HG03196 (cell line): ENCODE data around the gene POU2F2.

Source experiments
- ATAC-seq: cut with Tn5 transposase; IDR thresholded peaks from one replicate; pipeline ENCODE4 v1.9.1; 2021; ENCODE audit not compliant: unreplicated experiment

Gene POU2F2

GRCh38 chr19:42132030-42132628 is at the start of gene POU2F2:
Gene POU2F2 (minus strand): TSS chr19:42132446. CDS start chr19:42132411, 35 bp downstream.
- peak; percentile 45 for ATAC-seq

- no peak for ATAC-seq
Observed at GRCh38 chr19:42178791-42179674, 46.8 kb upstream of the POU2F2 start.

GRCh38 chr19:42177686-42178019 is 45.4 kb upstream of the POU2F2 start:
- ATAC-seq: no peak

GRCh38 chr19:42176990-42177685 is 44.9 kb upstream of the POU2F2 start:
- ATAC-seq: no peak

DNA sequence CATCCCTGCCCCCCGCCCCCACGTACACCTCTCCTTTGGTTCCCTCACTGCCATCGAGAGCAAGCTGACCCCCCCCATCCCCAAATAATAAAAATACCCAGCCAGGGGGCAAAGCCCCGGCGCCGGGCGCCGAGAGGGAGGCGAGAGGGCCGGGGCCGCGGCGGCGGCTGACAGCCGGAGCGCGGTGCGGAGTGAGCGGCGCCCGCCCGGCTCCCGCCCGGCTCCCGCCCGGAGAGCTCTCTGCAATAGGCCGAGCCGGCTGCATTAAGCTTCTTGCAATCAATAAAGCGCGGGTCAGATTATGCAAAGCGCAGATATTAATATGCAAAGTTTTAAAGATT is 44.4 kb upstream of the POU2F2 start:
- ATAC-seq: no peak

DNA sequence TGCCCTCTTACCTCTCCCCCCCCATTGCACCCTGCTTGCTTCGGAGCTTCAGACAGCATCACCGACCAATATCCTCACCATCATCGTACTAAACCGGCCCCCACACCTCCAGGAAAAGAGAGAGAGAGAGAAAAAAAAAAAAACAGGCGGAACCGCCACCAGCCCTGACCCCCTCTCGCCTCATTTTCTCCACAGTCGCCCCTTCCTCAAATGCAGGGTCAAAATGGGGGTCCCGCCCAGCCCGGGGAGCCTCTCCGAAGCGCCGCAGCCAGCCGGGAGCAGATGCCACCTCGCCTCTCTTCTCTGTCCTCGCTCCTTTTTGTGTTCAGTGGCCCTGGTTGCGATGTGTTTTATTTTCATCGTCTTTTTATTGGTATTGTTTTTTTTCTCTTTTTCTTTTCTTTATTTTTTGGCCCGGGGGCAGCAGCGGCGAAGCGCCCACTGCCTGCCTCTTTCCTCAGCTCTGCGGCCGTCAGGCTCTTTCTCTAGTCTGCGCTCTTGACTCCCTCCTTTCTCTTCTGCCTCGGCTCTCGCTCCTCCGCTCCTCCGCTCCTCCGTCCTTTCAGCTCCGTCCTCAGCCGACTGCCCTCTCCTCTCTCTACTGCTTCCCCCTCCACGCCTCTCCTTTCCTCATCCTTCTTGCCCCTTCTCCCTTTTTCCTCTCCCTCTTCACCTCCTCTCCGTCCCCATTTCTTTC is 43.9 kb upstream of the POU2F2 start:
- ATAC-seq: no peak

- ATAC-seq: no peak
Observed at GRCh38 chr19:42174958-42175734, 42.9 kb upstream of the POU2F2 start.

DNA sequence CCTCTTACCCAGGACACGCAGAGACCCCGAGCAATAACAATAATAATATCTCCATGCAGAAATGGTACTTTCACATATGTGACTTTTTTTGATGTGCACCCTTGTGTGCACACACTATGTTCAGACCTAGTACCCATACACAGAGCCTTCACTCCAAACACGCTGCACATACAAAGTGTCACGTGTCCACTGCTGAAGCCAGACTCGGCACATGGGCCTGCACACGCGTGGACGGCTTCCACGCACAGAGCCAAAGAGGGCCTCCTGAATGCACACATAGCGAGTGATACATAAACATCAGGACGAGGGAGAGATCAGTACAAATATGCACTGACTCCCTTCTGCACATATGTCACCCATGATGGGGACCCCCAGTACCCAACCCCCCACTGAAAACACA is 41.9 kb upstream of the POU2F2 start:
- no peak for ATAC-seq

DNA sequence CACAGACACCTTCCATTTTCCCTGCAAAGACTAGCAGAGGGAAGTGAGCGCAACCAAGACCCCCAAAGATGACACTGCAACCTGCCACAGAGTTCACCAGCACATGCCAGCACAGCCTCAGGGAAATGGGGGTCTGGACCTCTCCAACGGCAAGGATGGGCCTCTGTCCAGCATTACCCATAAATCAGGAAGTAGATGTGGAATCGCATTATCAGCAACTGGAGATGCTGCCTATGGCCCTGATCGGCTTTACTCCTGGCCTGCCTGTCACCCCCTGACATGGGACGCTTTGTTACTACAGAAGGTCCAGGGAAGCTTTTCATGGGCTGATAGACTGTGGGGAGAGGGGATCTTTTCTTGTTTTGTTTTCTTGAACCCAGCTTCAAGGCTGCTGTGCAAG is 41.4 kb upstream of the POU2F2 start:
- ATAC-seq: no peak

DNA sequence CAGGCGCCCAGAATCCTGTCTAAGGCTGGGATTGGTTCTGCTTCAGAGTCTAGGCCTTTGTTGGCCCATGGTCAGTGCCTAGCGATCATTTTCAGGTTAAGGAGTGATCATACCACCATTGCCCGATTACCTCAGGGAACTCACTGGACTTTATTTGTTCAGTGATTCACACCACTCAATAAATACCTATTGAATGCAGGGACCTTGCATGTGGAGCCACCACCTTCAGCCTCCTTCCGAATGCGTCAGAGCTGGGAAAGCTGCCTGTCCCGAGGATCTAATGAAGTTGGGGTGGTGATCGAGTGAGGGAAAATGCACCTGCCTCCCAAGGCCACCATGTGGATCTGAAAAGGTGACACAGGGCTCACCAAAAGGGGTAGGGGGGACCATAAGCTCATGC is 40.0 kb upstream of the POU2F2 start:
- ATAC-seq: no peak

DNA sequence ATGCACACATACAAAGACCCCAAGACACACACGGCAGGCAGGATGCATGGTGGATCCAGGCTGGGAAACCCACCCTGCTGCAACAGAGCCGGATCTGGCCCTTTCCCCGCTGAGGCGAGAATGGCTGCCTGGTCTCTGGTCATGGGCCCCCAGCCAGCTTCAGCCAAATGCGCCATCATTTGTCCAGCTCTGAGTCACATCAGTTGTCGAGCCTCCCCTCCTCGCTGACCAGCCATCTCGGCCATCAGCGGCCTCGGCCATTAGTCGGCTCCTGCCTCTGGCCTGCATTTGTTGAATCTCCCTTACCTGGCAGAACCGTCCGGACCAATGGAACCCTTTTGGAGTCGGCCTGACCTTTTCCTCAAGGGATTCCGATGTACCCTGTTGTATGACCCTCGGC is 38.5 kb upstream of the POU2F2 start:
- ATAC-seq: no peak

DNA sequence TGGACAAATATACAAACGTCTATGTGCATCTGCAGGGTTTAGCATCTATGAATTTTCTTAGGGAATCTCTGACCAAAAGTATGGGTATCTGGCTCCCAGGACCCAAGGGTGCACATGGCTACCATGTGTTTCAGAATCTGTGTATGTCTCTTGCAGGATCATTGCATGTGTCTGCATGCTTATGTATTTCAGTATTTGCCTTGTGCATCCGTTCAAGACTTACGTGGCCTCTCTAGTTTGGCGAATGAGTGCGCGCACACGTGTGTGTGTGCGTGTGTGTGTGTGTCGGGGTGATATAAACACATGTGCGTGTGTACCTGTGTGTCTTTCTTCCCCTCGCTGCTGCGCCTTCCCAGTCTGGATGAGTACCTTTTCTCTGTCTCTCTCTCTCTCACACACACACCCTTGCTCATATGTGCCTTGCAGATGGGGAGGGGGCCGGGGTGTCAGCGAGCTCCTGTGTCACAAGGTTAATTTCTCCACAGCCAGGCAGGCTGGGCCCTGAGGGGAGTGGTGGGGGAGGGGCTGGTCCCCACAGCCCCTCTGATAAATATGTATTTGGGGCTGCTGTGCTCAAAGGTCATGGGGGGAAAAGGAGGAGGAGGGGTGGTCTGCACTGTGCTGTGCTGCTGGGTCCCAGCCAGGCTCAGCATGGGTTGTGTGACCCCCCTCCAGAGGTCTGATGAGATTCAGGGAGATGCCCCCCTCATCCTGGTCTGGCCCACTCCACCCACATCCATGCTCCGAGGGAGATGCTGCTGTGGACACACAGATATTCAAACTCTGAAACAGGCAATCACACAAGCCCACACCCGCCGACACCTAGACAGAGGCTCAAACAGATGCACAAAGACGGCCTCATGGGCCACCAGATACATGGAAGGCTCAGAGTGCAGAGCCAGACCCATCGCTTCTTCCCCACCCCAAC is 37.5 kb upstream of the POU2F2 start:
- no peak for ATAC-seq

DNA sequence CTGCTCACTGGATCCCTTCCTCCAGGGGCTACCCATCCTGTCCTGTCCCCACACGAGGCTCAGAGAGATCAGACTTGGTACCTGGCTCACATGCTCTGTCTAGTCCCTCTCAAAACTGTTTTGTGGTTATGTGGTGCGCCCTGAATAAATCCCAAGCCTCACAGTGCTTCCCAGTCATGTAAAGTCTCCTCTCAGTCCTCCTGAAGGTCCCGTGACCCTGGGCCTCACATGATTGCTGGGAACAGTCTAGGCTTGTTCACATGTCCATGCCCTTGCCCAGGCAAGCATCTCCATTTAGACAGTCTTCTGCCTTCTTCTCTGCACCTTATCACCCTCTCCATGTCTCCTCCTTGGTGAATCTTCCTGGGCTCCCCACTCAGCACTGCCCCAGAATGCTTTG is 36.0 kb upstream of the POU2F2 start:
- no peak for ATAC-seq

- no peak for ATAC-seq
Observed at GRCh38 chr19:42166316-42166715, 34.1 kb upstream of the POU2F2 start.

DNA sequence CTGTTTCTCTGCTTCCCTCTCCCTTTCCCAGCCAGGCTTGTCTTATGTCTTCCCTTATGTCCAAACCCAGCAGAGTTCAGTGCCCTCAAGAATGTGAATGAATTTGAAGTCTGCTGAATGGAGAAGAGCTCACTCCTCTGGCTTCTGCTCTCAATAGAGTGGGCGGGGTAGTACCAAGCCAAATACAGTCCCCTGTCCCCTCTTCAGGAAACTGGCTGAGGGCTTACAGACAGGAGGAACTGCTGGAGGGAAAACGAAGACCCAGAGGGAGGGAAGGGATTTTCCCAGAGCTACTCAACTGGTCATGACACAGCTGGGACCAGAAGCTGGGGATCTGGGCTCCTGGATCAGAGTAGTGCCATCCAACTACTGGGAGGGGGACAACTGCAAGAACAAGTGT is 32.9 kb upstream of the POU2F2 start:
- ATAC-seq: no peak

GRCh38 chr19:42161616-42162263 is 29.5 kb upstream of the POU2F2 start:
- ATAC-seq: no peak

GRCh38 chr19:42159942-42160341 is 27.7 kb upstream of the POU2F2 start:
- ATAC-seq: no peak

DNA sequence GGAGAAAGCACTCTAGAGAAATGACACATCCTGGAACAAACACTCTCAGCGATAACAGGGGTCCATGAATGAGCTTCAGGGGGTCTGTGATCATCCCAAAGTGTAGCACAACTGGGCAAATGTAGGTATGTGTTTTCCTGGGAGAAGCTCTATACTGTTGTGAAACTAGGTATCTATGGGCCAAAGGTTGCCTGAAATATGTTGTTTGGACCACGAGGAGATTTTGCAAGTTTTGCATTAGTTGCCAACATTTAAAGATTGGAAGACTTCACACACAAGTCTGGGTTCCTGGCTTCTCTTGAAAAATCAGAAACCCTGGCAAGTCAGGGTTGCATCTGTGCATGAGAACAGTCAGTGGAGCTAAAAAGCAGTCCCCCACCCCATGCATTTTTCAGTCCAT is 26.7 kb upstream of the POU2F2 start:
- no peak for ATAC-seq

DNA sequence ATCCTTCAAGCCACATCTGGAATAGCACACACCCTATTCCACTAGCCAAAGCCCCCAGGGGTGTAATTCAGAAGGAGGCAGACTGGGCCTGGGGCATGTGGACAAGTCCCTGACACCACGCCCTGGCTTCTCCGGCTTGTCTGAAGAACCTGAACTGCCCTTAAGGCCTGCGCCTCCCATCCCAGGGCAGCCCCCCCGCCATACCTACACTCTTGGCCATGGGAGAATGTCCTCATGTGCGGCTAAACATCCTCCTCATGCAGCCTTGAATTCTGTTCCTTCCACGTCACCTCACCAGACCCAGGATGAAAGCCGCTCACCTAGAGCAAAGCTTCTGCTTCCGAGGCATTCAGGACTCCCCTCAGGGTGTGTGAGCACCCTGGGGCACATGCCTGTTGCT is 24.3 kb upstream of the POU2F2 start:
- ATAC-seq: no peak
